ENCODE measurements around the gene AGBL1. TPM values are rescaled to one million over a fixed set of nuclear protein-coding genes. Genes with fewer than 3 reads are reported as not detected.

Gene AGBL1
- total RNA-seq, 1 experiment from 2014 or later = not detected

DNA sequence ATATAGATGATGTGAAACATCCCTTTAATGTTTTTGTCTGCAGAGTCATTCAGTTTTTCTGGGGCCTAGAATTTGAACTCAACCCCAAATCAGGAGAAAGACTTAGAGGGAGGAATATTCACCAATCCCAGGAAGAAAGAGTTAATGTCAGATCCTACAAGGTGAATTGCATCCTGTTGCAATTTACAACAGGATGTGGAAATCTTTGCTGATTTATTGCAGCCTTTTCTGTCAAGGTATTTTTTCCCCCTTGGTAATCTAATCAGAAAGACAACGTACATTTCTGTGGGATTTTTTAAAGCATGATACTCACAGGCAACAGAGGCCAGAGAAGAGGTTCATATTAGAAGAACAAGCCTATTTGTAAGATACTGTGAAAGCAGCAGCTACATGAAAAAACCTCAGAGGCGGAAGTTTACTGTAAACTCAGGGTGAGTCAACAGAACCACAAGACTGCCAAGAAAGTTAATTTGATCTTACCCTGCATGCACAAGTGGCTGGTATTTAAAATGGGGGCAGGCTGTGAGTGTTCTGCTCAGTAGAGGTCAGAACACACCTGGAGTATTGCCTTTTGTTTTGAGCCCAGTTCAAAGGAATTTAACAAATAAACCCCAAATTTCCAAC lies 531.9 kb downstream of the AGBL1 start:
- Histone ChIP-seq H3K4me3 (ENCODE audit: low read depth, low read length) (no peak overlapping the region), H3K9me3 (no peaks in the 10 kb centered on the region), H3K4me1 (no peaks in the 10 kb centered on the region), H3K36me3 (ENCODE audit: control insufficient read depth, insufficient read depth, low read length) (no peaks in the 10 kb centered on the region), H3K27me3 (replicated peaks; ENCODE audit: control insufficient read depth, insufficient read depth, low read length) (no peaks in the 10 kb centered on the region)
- CTCF ChIA-PET = no interaction called here
- TF ChIP-seq, protein P1, sequence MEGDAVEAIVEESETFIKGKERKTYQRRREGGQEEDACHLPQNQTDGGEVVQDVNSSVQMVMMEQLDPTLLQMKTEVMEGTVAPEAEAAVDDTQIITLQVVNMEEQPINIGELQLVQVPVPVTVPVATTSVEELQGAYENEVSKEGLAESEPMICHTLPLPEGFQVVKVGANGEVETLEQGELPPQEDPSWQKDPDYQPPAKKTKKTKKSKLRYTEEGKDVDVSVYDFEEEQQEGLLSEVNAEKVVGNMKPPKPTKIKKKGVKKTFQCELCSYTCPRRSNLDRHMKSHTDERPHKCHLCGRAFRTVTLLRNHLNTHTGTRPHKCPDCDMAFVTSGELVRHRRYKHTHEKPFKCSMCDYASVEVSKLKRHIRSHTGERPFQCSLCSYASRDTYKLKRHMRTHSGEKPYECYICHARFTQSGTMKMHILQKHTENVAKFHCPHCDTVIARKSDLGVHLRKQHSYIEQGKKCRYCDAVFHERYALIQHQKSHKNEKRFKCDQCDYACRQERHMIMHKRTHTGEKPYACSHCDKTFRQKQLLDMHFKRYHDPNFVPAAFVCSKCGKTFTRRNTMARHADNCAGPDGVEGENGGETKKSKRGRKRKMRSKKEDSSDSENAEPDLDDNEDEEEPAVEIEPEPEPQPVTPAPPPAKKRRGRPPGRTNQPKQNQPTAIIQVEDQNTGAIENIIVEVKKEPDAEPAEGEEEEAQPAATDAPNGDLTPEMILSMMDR (IDR thresholded peaks at IDR 0.05; ENCODE audit: insufficient read depth in 1 of 2, low read depth in 1 of 2, low read length in 1 of 2, severe bottlenecking in 1 of 2, unreplicated experiment in 1 of 2) = no peak
- intact Hi-C loops (cut with micrococcal nuclease; ENCODE audit: unreplicated experiment) = no loop called here
- H3K4me1 Mint-ChIP-seq (ENCODE audit: low read depth, unreplicated experiment) = no peaks in the 10 kb centered on the region
- POLR2A ChIA-PET = no interaction called here
- no peak for DNase-seq
- no peaks in the 10 kb centered on the region for H3K36me3 Mint-ChIP-seq (ENCODE audit: insufficient read depth, unreplicated experiment)
- H3K4me3 Mint-ChIP-seq (ENCODE audit: unreplicated experiment) = no peak overlapping the region
- H3K27me3 Mint-ChIP-seq (ENCODE audit: insufficient read depth, unreplicated experiment) = no peaks in the 10 kb centered on the region
- peaks cover 13% of the 10 kb centered on the region for H3K9me3 Mint-ChIP-seq (ENCODE audit: unreplicated experiment)
- H3K27ac Mint-ChIP-seq (ENCODE audit: unreplicated experiment) = no peak overlapping the region
- no TSS peak for BruUV-seq (replicated peaks)

DNA sequence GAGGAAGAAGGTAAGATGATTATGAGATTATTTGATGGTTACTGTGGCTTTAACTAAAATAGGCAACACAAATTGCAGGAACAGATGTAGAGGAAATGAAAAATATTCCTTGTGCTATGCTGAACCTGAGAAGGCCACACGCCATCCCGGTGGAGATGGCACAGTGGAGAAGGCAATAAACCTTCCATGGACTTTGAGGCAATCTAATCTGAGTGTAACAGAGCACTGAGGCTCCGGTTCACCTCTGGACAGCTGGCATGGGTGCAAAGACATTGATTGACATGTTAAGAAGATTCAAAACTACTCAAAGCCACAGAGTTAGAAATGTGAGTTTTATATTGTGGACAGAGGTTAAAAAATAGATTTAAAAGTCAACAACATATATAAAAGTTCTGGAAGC lies 535.7 kb downstream of the AGBL1 start:
- ChIA-PET POLR2A (no interaction called here), CTCF (no interaction called here)
- TF ChIP-seq, protein P1 (IDR thresholded peaks at IDR 0.05; ENCODE audit: insufficient read depth in 1 of 2, low read depth in 1 of 2, low read length in 1 of 2, severe bottlenecking in 1 of 2, unreplicated experiment in 1 of 2) = no peak
- Histone ChIP-seq H3K27me3 (replicated peaks; ENCODE audit: control insufficient read depth, insufficient read depth, low read length) (no peaks in the 10 kb centered on the region), H3K36me3 (ENCODE audit: control insufficient read depth, insufficient read depth, low read length) (no peaks in the 10 kb centered on the region), H3K4me1 (peaks cover 13% of the 10 kb centered on the region), H3K4me3 (ENCODE audit: low read depth, low read length) (no peak overlapping the region), H3K9me3 (no peaks in the 10 kb centered on the region)
- intact Hi-C loops (cut with micrococcal nuclease; ENCODE audit: unreplicated experiment) = no loop called here
- H3K36me3 Mint-ChIP-seq (ENCODE audit: insufficient read depth, unreplicated experiment) = no peaks in the 10 kb centered on the region
- no peak overlapping the region for H3K27ac Mint-ChIP-seq (ENCODE audit: unreplicated experiment)
- BruUV-seq (replicated peaks) = no TSS peak
- no peak overlapping the region for H3K4me3 Mint-ChIP-seq (ENCODE audit: unreplicated experiment)
- DNase-seq = no peak
- no peaks in the 10 kb centered on the region for H3K27me3 Mint-ChIP-seq (ENCODE audit: insufficient read depth, unreplicated experiment)
- peaks cover 13% of the 10 kb centered on the region for H3K9me3 Mint-ChIP-seq (ENCODE audit: unreplicated experiment)
- H3K4me1 Mint-ChIP-seq (ENCODE audit: low read depth, unreplicated experiment) = peaks cover 14% of the 10 kb centered on the region

DNA sequence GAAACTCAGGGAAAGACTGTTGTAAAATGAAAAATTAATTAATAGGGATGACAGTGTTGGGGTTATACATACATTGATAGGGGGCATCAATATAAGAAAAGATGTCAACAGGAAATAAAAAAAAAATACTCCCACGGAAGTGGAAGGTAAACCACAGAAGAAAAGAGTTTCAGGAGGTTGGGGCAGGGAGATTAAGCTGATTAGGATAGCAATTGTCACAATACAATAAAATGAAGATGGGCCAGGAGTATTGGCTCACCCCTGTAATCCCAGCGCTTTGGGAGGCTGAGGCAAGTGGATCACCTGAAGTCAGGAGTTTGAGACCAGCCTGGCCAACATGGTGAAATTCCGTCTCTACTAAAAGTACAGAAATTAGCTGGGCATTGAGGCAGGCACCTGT lies 536.1 kb downstream of the AGBL1 start:
- H3K27ac Mint-ChIP-seq (ENCODE audit: unreplicated experiment) = no peak overlapping the region
- CTCF ChIA-PET = no interaction called here
- Histone ChIP-seq H3K9me3 (no peaks in the 10 kb centered on the region), H3K4me3 (ENCODE audit: low read depth, low read length) (no peak overlapping the region), H3K4me1 (peaks cover 14% of the 10 kb centered on the region), H3K36me3 (ENCODE audit: control insufficient read depth, insufficient read depth, low read length) (no peaks in the 10 kb centered on the region), H3K27me3 (replicated peaks; ENCODE audit: control insufficient read depth, insufficient read depth, low read length) (no peaks in the 10 kb centered on the region)
- POLR2A ChIA-PET = no interaction called here
- no peak for DNase-seq
- H3K27me3 Mint-ChIP-seq (ENCODE audit: insufficient read depth, unreplicated experiment) = no peaks in the 10 kb centered on the region
- no peak overlapping the region for H3K4me3 Mint-ChIP-seq (ENCODE audit: unreplicated experiment)
- H3K36me3 Mint-ChIP-seq (ENCODE audit: insufficient read depth, unreplicated experiment) = no peaks in the 10 kb centered on the region
- TF ChIP-seq, protein P1 (IDR thresholded peaks at IDR 0.05; ENCODE audit: insufficient read depth in 1 of 2, low read depth in 1 of 2, low read length in 1 of 2, severe bottlenecking in 1 of 2, unreplicated experiment in 1 of 2) = no peak
- H3K9me3 Mint-ChIP-seq (ENCODE audit: unreplicated experiment) = peaks cover 13% of the 10 kb centered on the region
- intact Hi-C loops (cut with micrococcal nuclease; ENCODE audit: unreplicated experiment) = no loop called here
- H3K4me1 Mint-ChIP-seq (ENCODE audit: low read depth, unreplicated experiment) = peaks cover 19% of the 10 kb centered on the region
- no TSS peak for BruUV-seq (replicated peaks)
